Measurements from ENCODE around the gene BABAM2.

BABAM2 gene

DNA sequence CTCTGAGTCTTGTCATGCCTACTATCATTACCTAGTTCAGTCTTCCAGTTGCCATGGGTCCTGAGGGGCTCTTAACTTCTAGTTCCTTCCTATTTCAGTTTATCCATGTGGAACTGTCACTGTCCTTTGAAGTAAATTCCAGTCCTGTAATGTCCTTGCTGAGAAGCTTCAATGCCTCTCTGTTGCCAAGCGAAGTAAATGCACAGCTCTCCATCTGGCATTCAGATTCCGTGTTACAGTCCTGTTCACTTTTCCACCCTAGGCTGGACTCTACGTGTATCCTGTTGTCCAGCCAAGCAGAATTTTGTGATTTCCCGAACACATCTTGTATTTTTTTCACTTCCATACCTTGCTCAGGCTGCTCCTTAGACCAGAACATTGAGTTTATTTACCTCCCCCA, 245.3 kb downstream of the BABAM2 start:
- DNase-seq: no peak

DNA sequence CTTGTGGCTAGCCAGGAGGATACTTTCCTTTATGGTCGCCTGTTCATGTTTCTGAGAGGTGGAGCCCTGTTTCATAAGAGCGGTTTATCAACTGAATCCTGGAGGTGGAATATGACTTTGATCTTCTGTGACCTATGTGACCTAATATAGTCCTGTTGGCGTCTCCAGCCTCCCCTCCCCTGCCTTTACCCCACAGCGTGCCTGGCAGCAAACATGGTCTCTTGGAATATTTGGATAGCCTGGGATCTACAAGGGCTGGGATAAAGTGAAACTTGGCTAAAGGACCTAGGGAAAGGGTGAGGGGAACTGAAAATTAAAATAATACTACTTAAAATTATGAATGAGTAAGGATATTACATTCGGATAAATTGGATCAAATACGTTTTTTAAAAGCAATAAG, 246.0 kb downstream of the BABAM2 start:
- no peak for DNase-seq

DNA sequence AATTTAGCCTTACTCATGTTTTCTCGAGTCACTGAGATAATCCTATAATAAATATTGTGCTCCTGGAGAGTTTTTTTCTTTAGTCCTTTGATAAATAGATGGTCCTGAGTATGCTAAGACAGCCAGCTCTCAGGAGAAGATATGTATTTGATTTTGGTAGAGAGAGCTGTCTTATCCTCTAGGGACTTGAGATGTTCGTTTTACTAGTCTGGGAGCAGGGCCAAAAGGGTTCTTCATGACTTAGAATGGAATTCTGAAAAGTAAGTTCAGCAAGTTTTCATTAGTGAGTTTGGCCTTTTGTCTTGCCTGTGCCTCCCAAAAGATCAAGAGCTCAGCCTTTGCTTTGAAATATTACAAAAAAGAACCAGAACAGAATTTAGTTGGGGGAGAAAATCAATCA, 246.7 kb downstream of the BABAM2 start:
- DNase-seq: no peak

DNA sequence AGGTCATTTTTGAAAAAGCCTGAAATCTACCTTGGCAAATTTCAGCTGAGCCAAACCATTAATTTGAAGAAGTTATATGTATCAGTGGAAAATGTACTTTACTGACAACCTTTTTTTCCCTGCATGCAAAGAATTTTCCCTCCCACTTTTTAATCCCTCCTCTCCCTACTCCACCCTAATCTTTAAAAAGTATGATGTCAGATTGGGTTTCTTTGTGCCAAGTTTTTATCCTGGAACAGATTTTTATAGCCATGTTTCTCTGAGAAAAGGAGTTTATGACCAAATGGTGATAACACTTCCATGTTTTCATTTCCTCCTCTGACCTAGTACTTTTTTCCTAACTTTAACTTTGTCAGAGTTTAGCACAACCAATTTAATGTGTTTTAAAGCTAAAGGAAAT, 251.9 kb downstream of the BABAM2 start:
- DNase-seq: no peak

DNA sequence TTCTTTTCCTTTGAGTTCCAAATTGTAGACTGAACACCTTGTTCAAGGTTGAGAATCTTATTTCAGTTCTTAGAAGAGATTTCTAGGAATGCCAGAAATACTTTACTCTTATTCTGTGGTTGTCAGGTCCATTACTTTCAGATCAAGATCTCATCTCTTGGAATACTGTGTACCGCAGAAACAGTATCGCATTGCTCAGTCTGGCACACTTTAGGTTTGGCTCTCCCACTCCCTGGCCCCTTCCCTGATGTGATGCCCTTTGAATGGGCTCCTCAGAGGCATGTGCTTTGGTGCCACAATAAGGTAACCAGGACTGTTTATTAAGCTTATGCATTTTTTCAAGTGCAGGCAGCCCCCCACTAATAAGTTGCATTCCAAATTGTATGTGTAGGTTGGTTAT, 257.5 kb downstream of the BABAM2 start:
- DNase-seq: no peak

DNA sequence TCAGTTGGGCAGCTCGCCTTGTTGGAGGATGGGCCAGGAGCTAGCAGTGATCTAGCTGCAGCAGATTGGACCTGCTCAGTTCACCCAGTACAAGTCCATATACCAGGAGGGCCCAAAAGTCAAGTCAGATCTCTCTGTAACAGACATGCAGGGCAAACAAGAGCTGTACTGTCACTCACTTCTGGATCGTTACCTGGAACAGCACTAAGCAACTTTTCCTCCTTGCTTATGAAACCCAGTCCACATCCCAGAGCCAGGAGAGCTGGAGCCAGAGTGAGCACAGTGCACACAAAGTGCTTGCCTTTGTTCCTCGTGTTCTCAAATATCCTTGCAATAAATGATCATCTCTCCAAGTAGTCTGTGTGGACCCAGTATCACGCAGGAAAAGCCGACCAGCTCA, 258.0 kb downstream of the BABAM2 start:
- DNase-seq: no peak

DNA sequence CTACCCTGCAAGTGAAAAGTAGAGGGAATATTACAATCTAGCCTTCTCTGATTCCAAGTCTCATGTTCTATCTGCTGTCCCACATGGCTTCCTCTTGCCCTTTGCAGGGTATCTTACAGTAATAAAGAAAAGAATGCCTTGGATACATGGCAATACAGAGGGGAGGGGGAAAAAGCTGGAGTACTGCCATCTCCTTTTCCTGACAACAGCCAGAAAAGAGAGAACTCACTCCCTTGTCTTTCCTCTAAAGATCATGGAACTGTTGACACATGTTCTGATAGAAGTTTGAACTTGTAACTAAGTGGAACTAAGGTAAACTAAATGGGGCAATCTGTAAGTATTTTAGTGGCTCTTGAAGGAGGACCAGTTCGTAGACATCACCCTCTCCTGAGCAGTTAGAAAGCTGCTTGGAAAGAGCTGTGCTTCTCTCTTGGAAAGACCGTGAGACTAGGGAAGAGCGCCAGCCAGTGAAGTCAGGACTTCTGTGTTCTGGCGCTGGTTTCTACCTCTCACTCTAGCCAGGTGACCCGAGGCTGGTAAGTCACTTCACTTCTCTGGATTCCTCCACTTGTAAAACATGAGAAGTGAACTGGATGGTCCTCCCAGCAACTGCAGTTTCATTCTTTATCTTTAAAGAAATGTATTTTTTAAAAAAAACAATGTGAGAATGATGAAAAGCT, 259.8 kb downstream of the BABAM2 start:
- no peak for DNase-seq

DNA sequence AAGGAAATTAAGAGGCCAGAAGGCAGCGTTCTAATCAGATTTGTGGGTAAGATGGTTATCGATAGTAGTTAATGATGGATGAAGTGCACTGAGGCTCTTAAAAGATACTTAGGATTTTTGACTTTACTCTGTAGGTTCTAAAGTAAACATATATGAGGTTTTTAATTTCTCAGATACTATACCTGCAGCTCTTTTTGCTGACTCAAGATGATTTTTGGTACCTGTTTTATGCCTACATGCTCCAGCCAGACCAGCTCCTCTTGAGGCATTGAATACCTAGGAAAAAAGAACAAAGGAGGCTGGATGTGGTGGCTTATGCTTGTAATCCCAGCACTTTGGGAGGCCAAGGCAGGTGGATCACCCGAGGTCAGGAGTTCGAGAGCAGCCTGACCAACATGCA, 260.5 kb downstream of the BABAM2 start:
- no peak for DNase-seq

DNA sequence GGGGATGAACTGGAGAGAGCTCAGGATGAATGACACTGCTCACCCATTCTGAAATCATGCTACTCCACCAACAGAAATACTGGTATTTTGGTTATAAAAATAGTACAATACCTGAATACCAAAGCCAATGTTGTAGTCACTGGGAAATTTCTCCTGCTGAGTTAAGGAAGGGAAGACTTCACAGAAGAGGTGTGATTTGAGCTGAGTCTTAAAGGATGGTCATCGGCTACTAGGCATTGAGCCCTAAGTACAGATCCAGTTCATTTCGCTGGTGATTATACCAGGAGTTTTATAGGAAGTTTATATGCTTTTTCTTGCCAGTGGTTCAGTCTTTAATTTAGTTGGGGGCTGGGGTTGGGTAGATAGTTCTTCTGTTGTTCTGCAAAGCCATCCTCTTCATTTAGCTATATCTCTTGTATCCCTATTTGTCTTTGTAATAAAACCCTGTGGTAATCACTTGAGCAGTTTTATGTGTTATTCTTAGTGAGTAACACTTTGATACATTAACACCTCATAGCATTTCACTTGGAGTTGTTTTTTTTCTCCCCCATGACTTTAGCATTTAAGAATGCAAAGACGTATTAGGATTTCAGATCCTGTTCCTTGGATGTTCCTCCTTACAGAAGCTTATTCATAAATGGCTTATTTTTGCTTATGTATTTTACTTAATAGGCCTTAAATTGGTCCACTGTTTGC, 262.2 kb downstream of the BABAM2 start:
- no peak for DNase-seq

DNA sequence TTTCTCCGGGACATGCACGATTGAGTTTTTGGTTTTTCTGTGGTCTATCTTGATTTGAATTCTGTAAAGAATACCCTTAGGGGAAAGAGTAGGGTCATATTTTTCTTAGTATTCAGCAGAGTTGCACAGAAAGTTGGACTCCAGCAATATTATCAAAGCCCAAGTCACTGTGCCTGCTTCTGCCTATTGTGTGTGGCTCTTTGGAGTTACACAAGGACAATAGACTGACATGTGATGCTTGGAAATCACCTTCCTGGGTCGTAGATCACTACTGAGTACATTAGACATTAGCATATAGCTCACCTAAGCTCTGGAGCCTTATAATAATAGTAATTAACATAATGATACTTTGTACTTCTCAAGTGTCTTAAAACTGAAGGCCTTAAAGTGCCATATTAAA, 263.3 kb downstream of the BABAM2 start:
- no peak for DNase-seq

DNA sequence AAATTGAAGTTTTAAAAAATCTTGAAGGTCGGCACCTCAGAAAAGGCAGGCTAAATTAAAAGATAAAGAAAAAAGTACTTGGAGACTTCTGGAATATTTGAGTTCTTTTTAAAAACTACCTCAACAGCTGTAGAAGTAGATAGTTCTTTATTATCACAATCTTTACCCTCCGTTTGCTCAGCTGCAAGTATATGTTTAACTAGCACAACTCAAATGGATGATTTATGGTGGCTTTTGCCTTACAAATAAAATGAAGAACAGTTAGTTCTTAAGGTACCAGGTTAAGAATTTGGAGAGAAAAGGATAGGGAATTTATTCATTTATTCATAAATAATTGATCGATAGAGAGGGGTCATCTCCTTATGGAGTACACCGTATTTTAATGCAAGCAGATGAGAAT, 264.6 kb downstream of the BABAM2 start:
- no peak for DNase-seq

DNA sequence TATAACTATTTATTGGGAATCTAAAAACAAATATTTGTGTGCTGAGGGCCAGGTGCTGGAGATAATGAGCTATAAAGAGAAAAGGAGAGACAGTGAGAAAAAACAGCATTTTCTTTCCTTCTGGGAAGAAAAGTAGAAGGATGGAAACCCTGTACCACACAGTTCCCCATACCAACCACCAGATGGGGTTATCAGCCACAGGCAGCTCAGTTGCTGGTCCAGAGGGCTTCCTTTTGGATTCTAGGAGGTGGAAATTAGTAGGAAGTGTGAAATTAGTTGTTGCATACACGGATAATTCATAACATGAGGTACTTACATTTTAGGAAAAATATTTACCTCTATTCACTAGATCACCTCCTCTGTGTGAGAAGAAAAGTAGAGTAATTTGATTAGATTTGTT, 265.1 kb downstream of the BABAM2 start:
- no peak for DNase-seq

DNA sequence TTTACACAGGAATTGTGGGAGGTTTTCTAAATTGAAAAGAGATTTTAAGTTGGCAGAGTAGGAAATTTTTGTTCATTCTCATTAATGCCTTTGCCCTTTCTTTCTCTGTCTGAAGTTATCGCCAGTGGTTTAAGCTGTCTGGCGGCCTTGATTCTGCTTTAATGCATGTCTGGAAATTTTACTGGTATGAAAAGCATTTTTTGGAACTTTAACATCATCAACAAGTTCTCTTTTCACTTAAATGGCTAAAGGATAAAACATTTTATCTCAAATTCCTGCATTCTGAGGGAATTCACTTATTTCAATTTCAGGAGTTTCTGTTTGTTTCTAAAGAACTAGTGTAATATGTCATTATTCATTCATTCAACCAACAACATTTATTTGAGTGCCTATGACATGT, 268.3 kb downstream of the BABAM2 start:
- no peak for DNase-seq

DNA sequence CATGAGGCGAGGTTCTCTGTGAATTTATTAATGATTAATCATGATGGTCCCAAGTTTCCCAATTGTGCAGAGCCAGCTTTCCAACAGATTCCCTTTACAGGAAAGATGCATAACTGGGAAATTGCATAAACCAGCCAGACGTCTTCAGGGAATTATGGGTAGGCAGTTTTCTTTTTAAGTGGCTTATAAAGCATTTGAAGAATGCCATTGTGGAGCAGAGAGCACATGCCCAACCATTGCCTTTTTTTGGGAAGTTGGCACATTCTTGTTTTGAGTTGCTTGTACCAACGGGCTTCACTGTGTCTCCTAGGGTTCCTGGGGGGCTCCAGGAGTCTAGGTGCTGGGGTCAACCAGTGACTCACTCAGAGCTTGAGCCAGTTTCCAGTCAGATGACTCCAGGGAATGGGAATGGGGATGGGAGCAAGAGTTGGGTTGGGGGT, 270.5 kb downstream of the BABAM2 start:
- DNase-seq: no peak

DNA sequence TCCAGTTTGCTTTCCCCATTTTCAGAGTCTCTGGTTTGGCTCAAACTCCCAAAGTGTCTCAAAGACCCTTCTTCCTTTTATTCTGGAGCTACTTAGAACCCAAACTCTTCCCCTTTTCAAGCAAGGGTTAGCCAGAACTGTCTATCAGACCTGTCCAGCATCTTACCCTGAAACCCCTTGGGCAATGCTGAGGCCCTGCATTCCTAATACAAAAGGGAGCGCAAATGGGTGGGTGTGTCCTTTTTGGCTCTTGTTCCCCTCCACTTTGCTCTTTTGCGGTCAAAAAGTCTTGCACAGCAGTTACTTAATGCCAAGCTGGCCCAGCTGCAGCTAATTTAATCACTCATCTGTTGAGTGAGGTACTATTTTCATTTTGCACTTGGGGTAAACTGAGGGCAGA, 270.9 kb downstream of the BABAM2 start:
- no peak for DNase-seq

DNA sequence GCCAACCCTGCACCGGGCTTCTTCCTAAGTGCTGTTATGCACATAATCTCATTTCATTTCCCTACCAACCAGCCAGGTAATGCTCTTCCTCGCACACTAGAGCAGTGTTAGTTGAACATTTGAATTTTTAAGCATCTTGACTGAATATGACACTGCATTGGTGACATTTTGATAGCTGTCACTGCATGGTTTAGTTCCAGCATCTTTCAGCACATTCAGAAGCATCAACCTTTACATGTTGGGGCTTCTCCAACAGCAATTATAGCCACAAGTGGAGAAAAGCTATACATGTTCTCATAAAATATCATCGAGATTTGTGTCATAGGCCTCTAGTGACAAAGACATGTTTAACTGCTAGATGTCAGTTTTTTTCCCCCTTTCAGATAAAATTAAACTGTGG, 272.0 kb downstream of the BABAM2 start:
- DNase-seq: no peak

DNA sequence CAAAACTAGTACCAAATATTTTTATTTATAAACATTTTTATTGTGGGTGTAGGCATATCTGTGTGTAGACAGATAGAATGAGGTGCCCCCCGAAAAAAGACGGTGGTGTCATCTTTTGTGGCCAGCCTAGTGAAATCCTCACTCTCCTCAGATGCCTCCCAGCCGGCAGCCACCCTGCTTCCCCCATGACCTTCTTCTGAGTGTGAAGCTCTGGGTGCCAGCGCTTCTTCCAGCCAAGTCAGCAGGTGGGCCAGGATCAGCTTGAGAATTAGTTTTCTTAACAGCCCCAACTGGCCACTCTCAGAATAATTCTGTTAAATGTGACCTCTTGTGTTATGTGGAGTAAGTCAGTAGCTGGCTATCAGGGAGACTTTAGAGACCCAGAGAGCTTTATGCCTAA, 272.5 kb downstream of the BABAM2 start:
- DNase-seq: no peak

DNA sequence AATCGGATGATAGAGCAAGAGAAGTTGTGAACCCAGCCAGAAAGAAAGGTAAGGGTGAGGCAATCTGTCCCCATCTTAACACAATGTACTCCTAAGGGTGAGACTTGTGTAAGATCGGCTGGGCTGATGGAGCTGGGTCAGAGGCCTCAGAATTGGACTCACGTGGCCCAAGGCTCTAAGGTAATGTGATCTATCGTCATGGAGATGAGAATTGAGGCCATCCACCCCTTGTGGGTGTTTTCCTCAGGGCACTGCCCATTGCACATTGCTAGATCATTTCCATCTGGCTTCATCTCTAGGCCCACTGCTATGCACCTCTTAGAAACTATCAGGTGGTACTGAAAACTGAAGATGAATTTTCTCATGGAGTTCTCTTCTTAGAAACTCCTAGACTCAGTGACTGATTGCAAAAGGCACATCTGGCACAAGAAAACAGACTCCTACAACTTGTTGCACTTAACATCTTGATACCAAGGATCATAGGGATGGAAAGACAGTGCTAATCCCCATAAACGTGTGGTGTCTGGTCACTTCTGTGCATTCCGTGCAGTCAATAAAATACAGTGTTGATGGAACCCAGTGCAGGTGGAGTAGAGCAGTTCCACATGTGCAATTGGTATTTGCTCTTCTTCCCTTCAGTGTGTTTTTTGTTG, 273.2 kb downstream of the BABAM2 start:
- no peak for DNase-seq

DNA sequence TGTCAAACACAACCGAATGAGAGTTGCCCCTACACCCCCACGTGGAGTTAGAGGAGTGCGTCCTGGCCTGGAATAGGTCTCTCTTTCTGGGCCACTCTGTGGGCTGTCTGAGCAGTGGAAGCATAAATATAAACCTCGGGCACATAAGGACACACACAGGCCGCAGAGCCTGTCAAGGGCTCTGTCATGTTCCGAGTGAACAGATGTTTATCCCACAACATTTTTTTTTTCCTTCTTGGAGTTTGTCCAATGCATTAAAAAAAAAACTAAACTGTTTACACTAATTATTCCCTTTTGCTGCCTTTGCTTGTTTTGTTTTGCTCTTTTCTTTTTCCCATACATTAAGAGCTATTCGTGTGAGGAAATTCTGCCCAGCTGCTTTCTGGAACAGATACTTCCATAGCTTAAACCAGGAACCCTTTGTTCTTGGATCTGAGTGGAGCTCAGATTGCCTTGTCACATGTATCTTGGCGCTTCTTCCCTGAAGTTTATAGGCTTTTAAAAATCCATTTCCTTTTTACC, 273.8 kb downstream of the BABAM2 start:
- DNase-seq: no peak

DNA sequence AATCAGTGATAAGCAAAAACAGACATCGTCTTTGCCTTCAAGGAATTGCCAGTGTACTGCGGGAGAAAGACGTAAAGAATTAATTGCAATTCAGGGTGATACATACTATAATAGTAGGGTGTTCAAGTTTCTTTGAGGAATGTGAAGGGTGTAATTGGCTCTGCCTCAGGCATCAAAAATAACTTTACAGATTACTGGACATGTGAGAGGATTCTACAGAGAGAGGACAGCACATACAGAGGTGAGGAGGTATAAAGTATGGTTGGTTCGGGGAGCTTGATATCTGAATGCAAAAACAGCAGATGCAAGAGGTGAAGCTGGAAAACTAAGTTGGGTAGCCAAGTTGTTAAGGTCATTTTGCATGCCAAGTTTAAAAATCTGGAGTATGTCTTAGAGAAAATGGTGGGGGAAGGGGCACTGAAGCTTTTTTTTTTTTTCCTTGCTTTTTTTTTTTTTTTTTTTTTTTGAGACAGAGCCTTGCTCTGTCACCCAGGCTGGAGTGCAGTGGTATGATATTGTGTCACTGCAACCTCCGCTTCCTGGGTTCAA, 274.6 kb downstream of the BABAM2 start:
- no peak for DNase-seq

DNA sequence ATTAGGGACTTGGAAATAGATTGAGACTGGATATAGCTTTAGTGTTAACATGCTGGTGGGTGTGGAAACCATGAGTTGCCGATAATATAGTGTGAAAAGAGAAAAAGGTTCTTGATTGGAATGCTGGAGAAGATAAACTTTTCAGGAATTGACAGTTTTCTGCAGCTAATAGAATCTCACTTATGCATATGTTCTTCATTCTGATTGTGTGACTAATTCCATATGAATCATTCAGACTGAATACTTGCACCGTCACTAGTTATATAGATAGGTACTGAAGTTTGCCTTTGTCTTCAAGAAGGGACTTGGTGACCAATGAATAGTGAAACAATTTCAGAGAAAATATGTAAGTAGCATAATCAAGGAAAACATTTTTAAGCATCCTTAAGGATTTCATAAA, 276.4 kb downstream of the BABAM2 start:
- no peak for DNase-seq

DNA sequence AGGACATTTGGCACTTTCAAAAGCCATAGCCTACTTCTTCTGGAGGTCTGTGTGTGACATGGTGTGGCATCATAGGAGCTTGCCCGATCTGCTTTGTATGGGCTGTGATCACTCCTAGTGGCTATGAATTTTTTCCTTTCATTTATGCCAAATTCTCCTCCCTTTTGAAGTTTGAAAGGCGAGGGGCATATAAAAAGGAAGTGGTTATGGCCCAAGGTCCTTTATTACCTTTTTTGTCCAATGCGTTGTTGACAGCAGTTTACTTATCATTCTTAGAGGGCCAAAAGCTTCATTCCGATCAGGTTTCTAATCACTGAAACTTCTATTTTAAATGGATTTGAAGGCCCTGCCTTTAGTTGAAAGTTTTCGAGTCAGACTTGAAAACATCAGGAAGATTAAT, 277.8 kb downstream of the BABAM2 start:
- no peak for DNase-seq

DNA sequence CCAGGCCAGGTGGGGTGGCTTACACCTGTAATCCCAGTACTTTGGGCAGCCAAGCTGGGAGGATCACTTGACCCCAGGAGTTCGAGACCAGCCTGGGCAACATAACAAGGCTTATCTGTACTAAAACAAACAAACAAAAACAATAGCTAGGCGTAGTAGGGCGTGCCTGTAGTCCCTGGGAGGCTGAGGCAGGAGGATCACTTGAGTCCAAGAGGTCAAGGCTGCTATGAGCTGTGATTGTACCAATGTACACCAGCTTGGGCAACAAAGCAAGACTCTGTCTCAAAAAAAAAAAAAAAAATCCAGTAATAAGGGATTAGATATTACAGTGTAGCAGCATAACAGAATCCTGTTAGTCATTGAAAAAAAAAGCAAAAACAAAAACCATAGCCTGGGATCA, 279.0 kb downstream of the BABAM2 start:
- no peak for DNase-seq

All from stimulated activated CD4-positive, alpha-beta T cell treated with anti-CD3 and anti-CD28 coated beads, Interleukin-12 subunit alpha, Interleukin-12 subunit beta, amount 100 ng/mL, for 4 hours (primary cell).